Measurements from ENCODE around the gene TOE1. TPM values are rescaled to one million over a fixed set of nuclear protein-coding genes. Genes with fewer than 3 reads are reported as not detected.
"Not testable (repeated sequence)": the region's sequence is repeated elsewhere in the genome, so short reads cannot be mapped to it uniquely, and the experiment has no call there.

Gene TOE1
- total RNA-seq, 1 donor from 2014 or later = 9.5 TPM

GRCh38 chr1:45379524-45379923, 39.6 kb downstream of the TOE1 start:
- Histone ChIP-seq H3K36me3 (ENCODE audit: control insufficient read depth, insufficient read depth, low read length) (no peaks in the 10 kb centered on the region), H3K27me3 (ENCODE audit: control insufficient read depth, insufficient read depth, low read length) (no peaks in the 10 kb centered on the region), H3K4me3 (ENCODE audit: low read depth, low read length) (no peak overlapping the region)
- DNase-seq (ENCODE audit: low read depth) (no peak), FAIRE-seq (no peak)
- TF ChIP-seq, protein P1, sequence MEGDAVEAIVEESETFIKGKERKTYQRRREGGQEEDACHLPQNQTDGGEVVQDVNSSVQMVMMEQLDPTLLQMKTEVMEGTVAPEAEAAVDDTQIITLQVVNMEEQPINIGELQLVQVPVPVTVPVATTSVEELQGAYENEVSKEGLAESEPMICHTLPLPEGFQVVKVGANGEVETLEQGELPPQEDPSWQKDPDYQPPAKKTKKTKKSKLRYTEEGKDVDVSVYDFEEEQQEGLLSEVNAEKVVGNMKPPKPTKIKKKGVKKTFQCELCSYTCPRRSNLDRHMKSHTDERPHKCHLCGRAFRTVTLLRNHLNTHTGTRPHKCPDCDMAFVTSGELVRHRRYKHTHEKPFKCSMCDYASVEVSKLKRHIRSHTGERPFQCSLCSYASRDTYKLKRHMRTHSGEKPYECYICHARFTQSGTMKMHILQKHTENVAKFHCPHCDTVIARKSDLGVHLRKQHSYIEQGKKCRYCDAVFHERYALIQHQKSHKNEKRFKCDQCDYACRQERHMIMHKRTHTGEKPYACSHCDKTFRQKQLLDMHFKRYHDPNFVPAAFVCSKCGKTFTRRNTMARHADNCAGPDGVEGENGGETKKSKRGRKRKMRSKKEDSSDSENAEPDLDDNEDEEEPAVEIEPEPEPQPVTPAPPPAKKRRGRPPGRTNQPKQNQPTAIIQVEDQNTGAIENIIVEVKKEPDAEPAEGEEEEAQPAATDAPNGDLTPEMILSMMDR (IDR thresholded peaks at IDR 0.05; ENCODE audit: insufficient read depth, low read length, severe bottlenecking) = no peak

- TF ChIP-seq, protein P1 (IDR thresholded peaks at IDR 0.05; ENCODE audit: insufficient read depth, low read length, severe bottlenecking) = no peak
- FAIRE-seq (no peak), DNase-seq (ENCODE audit: low read depth) (no peak)
- no peak overlapping the region for H3K4me3 ChIP-seq (ENCODE audit: low read depth, low read length)
- no peaks in the 10 kb centered on the region for H3K27me3 ChIP-seq (ENCODE audit: control insufficient read depth, insufficient read depth, low read length)
- H3K36me3 ChIP-seq (ENCODE audit: control insufficient read depth, insufficient read depth, low read length) = no peaks in the 10 kb centered on the region
Observed at GRCh38 chr1:45380125-45380524, 40.2 kb downstream of the TOE1 start.

DNA sequence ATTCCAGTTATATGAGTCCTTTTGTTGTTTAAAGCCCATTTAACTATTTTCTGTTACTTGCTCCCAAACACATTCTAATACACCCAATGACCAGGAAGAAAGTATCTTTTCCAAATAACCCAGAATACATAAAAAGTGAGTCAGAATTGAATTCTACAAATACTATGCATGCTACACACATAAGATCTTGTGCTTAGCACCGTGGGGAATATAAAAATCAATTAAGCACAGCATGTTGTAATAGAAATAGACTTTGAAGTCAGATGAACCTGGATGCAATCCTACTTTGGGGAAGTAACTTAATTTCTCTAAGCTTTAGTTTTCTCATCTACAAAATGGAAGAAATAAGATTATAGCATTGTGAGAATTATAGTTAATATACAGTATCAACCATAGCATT, 40.8 kb downstream of the TOE1 start:
- TF ChIP-seq, protein P1 (IDR thresholded peaks at IDR 0.05; ENCODE audit: insufficient read depth, low read length, severe bottlenecking) = no peak
- H3K4me3 ChIP-seq (ENCODE audit: low read depth, low read length) = no peak overlapping the region

DNA sequence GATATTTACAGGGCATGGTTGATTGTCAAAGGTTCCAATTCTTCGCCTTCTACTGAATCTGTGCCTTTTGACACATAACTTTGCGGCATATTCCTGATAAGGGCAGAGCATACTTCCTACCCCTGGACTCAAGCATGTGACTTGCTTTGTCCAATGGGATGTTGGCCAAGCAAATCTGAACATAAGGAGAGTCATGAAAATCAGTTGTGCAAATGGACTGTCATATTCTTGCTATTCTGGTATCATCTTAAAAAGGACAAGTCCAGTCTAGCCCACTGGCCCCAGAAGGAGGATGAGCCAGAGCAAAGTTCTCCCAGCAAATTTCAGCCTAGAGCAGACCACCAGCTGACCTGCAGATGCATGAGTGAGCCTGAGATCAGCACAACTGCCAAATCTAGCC, 41.3 kb downstream of the TOE1 start:
- DNase-seq (ENCODE audit: low read depth) = peak; percentile 93
- FAIRE-seq = no peak
- H3K27me3 ChIP-seq (ENCODE audit: control insufficient read depth, insufficient read depth, low read length) = no peaks in the 10 kb centered on the region

More for the DNA sequence above, 40.8 kb downstream of the TOE1 start:
- DNase-seq (ENCODE audit: low read depth) (no peak), FAIRE-seq (no peak)
- H3K27me3 ChIP-seq (ENCODE audit: control insufficient read depth, insufficient read depth, low read length) = no peaks in the 10 kb centered on the region
- H3K36me3 ChIP-seq (ENCODE audit: control insufficient read depth, insufficient read depth, low read length) = no peaks in the 10 kb centered on the region

DNA sequence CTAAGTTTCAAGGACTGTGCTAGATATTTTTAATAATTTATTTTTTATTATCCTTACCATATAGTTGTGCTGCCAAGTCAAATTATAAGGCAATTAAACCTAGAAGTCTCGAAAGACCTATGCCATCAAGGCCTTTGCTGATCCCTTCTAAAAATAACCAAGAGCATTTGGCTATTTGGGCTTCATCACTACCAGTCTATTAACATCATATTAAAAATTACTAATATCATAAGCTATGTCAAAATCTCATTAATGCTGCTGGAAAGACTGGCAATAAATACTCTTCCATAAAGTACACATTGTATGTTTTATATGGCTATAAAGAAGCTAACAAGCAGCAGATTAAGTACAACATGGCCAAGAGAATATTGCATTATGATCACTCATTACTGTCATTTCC, 43.2 kb downstream of the TOE1 start:
- Histone ChIP-seq H3K4me3 (ENCODE audit: low read depth, low read length) (no peak overlapping the region), H3K27me3 (ENCODE audit: control insufficient read depth, insufficient read depth, low read length) (no peaks in the 10 kb centered on the region), H3K36me3 (ENCODE audit: control insufficient read depth, insufficient read depth, low read length) (no peaks in the 10 kb centered on the region)
- TF ChIP-seq, protein P1 (IDR thresholded peaks at IDR 0.05; ENCODE audit: insufficient read depth, low read length, severe bottlenecking) = no peak
- DNase-seq (ENCODE audit: low read depth) = no peak
- no peak for FAIRE-seq

More for the DNA sequence above, 41.3 kb downstream of the TOE1 start:
- no peak overlapping the region for H3K4me3 ChIP-seq (ENCODE audit: low read depth, low read length)
- TF ChIP-seq, protein P1 (IDR thresholded peaks at IDR 0.05; ENCODE audit: insufficient read depth, low read length, severe bottlenecking) = no peak
- H3K36me3 ChIP-seq (ENCODE audit: control insufficient read depth, insufficient read depth, low read length) = no peaks in the 10 kb centered on the region

- H3K36me3 ChIP-seq (ENCODE audit: control insufficient read depth, insufficient read depth, low read length); H3K27me3 ChIP-seq (ENCODE audit: control insufficient read depth, insufficient read depth, low read length); DNase-seq (ENCODE audit: low read depth); H3K4me3 ChIP-seq (ENCODE audit: low read depth, low read length); FAIRE-seq: not testable (repeated sequence)
Observed at GRCh38 chr1:45384213-45384612, 44.2 kb downstream of the TOE1 start.
